Adipose tissue (tissue), 3 donors: Measurements from ENCODE around the gene SRA1. TPM values are rescaled to one million over a fixed set of nuclear protein-coding genes. Genes with fewer than 3 reads are reported as not detected.
A peak's percentile ranks its signal among the peaks of the same experiment; 100 is the strongest.
"Not testable (repeated sequence)": the region's sequence is repeated elsewhere in the genome, so short reads cannot be mapped to it uniquely, and the experiment has no call there.

Experiments used
- H3K27ac ChIP-seq: one replicate; pipeline ENCODE4 v1.5.1; 2013; ENCODE audit warnings: low read depth, low read length
- WGBS, 3 donors: extraction: QIAGEN DNeasy Blood & Tissue Kit; methylation state at CpG; one replicate each; pipeline ENCODE4 v1.1.7; 2013; 5-methylcytosine and 5-hydroxymethylcytosine counted together
- polyA plus RNA-seq, 3 donors: library from polyadenylated mRNA; stranded (reverse); fragments of 200-250 nt; gene quantifications; one replicate each; pipeline ENCODE4 v1.2.3, GENCODE V29; 2013
- donor health status: healthy with polysubstance abuse.
- donor health status: Bipolar disorder and iron deficiency.
- donor health status: healthy.

SRA1 gene
- polyA plus RNA-seq = 10 to 100 TPM in 2 of 3 donors, 1 to 10 TPM in 1; 9.6 to 33.1 (median 30.2) TPM

- 1 to 2% (median 1%) methylated on average over 45 to 46 of the region's 46 CpGs for WGBS, 3 donors
- peak within 1 kb of the TSS; percentile 81 for H3K27ac ChIP-seq
Measured at GRCh38 chr5:140557136-140557805, at the start of gene SRA1. Gene SRA1, minus strand, starts transcription at chr5:140557473. Its CDS starts 21 bp downstream, at chr5:140557452.

GRCh38 chr5:140607031-140607430, 49.8 kb upstream of the SRA1 start:
- 56 to 96% (median 67%) methylated on average over 2 of the region's 2 CpGs for WGBS, 3 donors
- no peak overlapping the region for H3K27ac ChIP-seq

GRCh38 chr5:140605879-140606278, 48.6 kb upstream of the SRA1 start:
- 56 to 88% (median 57%) methylated on average over 3 of the region's 3 CpGs for WGBS, 3 donors
- H3K27ac ChIP-seq = no peak overlapping the region

- H3K27ac ChIP-seq = no peak overlapping the region
- WGBS, 3 donors = 95 to 100% (median 96%) methylated on average over 2 of the region's 2 CpGs
Measured at GRCh38 chr5:140603734-140604133, 46.5 kb upstream of the SRA1 start.

- 89 to 91% (median 89%) methylated on average over 4 of the region's 4 CpGs for WGBS, 3 donors
- H3K27ac ChIP-seq = not testable (repeated sequence)
Measured at GRCh38 chr5:140603446-140603698, 46.1 kb upstream of the SRA1 start.

- no peak overlapping the region for H3K27ac ChIP-seq
- WGBS, 3 donors = 73 to 83% (median 75%) methylated on average over 4 of the region's 4 CpGs
Measured at GRCh38 chr5:140602147-140602546, 44.9 kb upstream of the SRA1 start.

- no peak overlapping the region for H3K27ac ChIP-seq
Measured at GRCh38 chr5:140600096-140600495, 42.8 kb upstream of the SRA1 start.

GRCh38 chr5:140598836-140599235, 41.6 kb upstream of the SRA1 start:
- 86 to 91% (median 88%) methylated on average over 2 of the region's 2 CpGs for WGBS, 3 donors
- no peak overlapping the region for H3K27ac ChIP-seq

GRCh38 chr5:140596321-140596741, 39.1 kb upstream of the SRA1 start:
- H3K27ac ChIP-seq = no peak overlapping the region
- WGBS, 3 donors = 33 to 44% (median 43%) methylated on average over 1 of the region's 1 CpG

- H3K27ac ChIP-seq = no peak overlapping the region
- 61 to 64% (median 61%) methylated on average over 5 of the region's 5 CpGs for WGBS, 3 donors
Measured at GRCh38 chr5:140595538-140596300, 38.4 kb upstream of the SRA1 start.

- 57 to 79% (median 72%) methylated on average over 4 to 6 of the region's 6 CpGs for WGBS, 3 donors
- H3K27ac ChIP-seq = no peak overlapping the region
Measured at GRCh38 chr5:140594169-140594568, 36.9 kb upstream of the SRA1 start.

GRCh38 chr5:140593070-140593469, 35.8 kb upstream of the SRA1 start:
- WGBS, 3 donors = 37 to 56% (median 50%) methylated on average over 10 to 12 of the region's 14 CpGs

GRCh38 chr5:140591747-140592372, 34.6 kb upstream of the SRA1 start:
- no peak overlapping the region for H3K27ac ChIP-seq
- WGBS, 3 donors = 74 to 75% (median 75%) methylated on average over 5 of the region's 5 CpGs

More at GRCh38 chr5:140593070-140593469, 35.8 kb upstream of the SRA1 start:
- H3K27ac ChIP-seq = not testable (repeated sequence)

GRCh38 chr5:140590861-140591260, 33.6 kb upstream of the SRA1 start:
- H3K27ac ChIP-seq = no peak overlapping the region
- WGBS, 3 donors = 87 to 95% (median 95%) methylated on average over 7 of the region's 7 CpGs

GRCh38 chr5:140588311-140589070, 31.2 kb upstream of the SRA1 start:
- H3K27ac ChIP-seq = no peak overlapping the region
- 19 to 73% (median 20%) methylated on average over 5 of the region's 5 CpGs for WGBS, 3 donors

GRCh38 chr5:140587495-140587894, 30.2 kb upstream of the SRA1 start:
- 92 to 100% (median 98%) methylated on average over 1 of the region's 1 CpG for WGBS, 3 donors
- H3K27ac ChIP-seq = no peak overlapping the region

- not testable (repeated sequence) for H3K27ac ChIP-seq
- 92 to 95% (median 94%) methylated on average over 6 of the region's 6 CpGs for WGBS, 3 donors
Measured at GRCh38 chr5:140579188-140579747, 22.0 kb upstream of the SRA1 start.

- no peak overlapping the region for H3K27ac ChIP-seq
- 67 to 75% (median 70%) methylated on average over 2 of the region's 2 CpGs for WGBS, 3 donors
Measured at GRCh38 chr5:140576776-140577201, 19.5 kb upstream of the SRA1 start.

- 65 to 80% (median 72%) methylated on average over 8 of the region's 8 CpGs for WGBS, 3 donors
- H3K27ac ChIP-seq = no peak overlapping the region
Measured at GRCh38 chr5:140575309-140575708, 18.0 kb upstream of the SRA1 start.
